Measurements from ENCODE around the gene SP9.
"Not testable (repeated sequence)": the region's sequence is repeated elsewhere in the genome, so short reads cannot be mapped to it uniquely, and the experiment has no call there.

Gene SP9

GRCh38 chr2:174344716-174345461, 10.1 kb downstream of the SP9 start:
- DNase-seq (ENCODE audit: low read depth in 2 of 3, low spot score in 1 of 3): no peak

GRCh38 chr2:174350018-174350417, 15.3 kb downstream of the SP9 start:
- DNase-seq (ENCODE audit: low read depth in 2 of 3, low spot score in 1 of 3): no peak

- no peak for DNase-seq (ENCODE audit: low read depth in 2 of 3, low spot score in 1 of 3)
These were observed 15.9 kb downstream of the SP9 start for GRCh38 chr2:174350593-174351181.

- DNase-seq (ENCODE audit: low read depth in 2 of 3, low spot score in 1 of 3): no peak
These were observed 18.2 kb downstream of the SP9 start for GRCh38 chr2:174353004-174353403.

- no peak for DNase-seq (ENCODE audit: low read depth in 2 of 3, low spot score in 1 of 3)
These were observed 21.6 kb downstream of the SP9 start for GRCh38 chr2:174356347-174356746.

- not testable (repeated sequence) for DNase-seq (ENCODE audit: low read depth in 2 of 3, low spot score in 1 of 3)
These were observed 24.9 kb downstream of the SP9 start for GRCh38 chr2:174359663-174360062.

GRCh38 chr2:174362949-174363348, 28.2 kb downstream of the SP9 start:
- DNase-seq (ENCODE audit: low read depth in 2 of 3, low spot score in 1 of 3): no peak

GRCh38 chr2:174363492-174364225, 28.9 kb downstream of the SP9 start:
- not testable (repeated sequence) for DNase-seq (ENCODE audit: low read depth in 2 of 3, low spot score in 1 of 3)

- DNase-seq (ENCODE audit: low read depth in 2 of 3, low spot score in 1 of 3): no peak
These were observed 29.9 kb downstream of the SP9 start for GRCh38 chr2:174364628-174365027.

- DNase-seq (ENCODE audit: low read depth in 2 of 3, low spot score in 1 of 3): no peak
These were observed 30.8 kb downstream of the SP9 start for GRCh38 chr2:174365571-174365970.

GRCh38 chr2:174368691-174369090, 33.9 kb downstream of the SP9 start:
- DNase-seq (ENCODE audit: low read depth in 2 of 3, low spot score in 1 of 3): no peak

- no peak for DNase-seq (ENCODE audit: low read depth in 2 of 3, low spot score in 1 of 3)
These were observed 42.2 kb downstream of the SP9 start for GRCh38 chr2:174376967-174377366.

- no peak for DNase-seq (ENCODE audit: low read depth in 2 of 3, low spot score in 1 of 3)
These were observed 49.0 kb downstream of the SP9 start for GRCh38 chr2:174383796-174384195.

GRCh38 chr2:174385201-174385600, 50.4 kb downstream of the SP9 start:
- no peak for DNase-seq (ENCODE audit: low read depth in 2 of 3, low spot score in 1 of 3)
